Prostate gland (tissue), 2 donors: ENCODE results near the gene UBN1. TPM values are rescaled to one million over a fixed set of nuclear protein-coding genes. Genes with fewer than 3 reads are reported as not detected.
"Not testable (repeated sequence)": the region's sequence is repeated elsewhere in the genome, so short reads cannot be mapped to it uniquely, and the experiment has no call there.

Experiments
- DNase-seq: peaks from one replicate; pipeline ENCODE4 v3.0.0-alpha.2; 2019; ENCODE audit warnings: low spot score
- H3K27ac ChIP-seq, 2 donors: fragments of 200-600 bp; sonication (generic); 2 replicates each; pipeline ENCODE4 v1.5.1; 2017 to 2019
- H3K27me3 ChIP-seq: fragments of 200-600 bp; sonication (generic); replicated peaks from 2 replicates; pipeline ENCODE4 v1.5.1; 2019; ENCODE audit not compliant: insufficient read depth
- H3K36me3 ChIP-seq, 2 donors: fragments of 200-600 bp; sonication (generic); 1 replicate in 1 of 2; 2 replicates in 1 of 2; pipeline versions ENCODE4 v1.5.1 to v1.8.1; 2017 to 2019
- H3K4me1 ChIP-seq: fragments of 200-600 bp; sonication (generic); replicated peaks from 2 replicates; pipeline ENCODE4 v1.5.1; 2019
- H3K4me3 ChIP-seq, 2 donors: fragments of 200-600 bp; sonication (generic); 2 replicates each; pipeline ENCODE4 v1.5.1; 2017 to 2019
- H3K9me3 ChIP-seq: fragments of 200-600 bp; sonication (generic); 2 replicates; pipeline ENCODE4 v1.5.1; 2017
- CTCF ChIP-seq, 4 experiments: fragments of 200-600 bp in 2 of 4; fragments of 450-650 bp in 2 of 4; sonication (generic) in 2 of 4; IDR thresholded peaks; 1 replicate in 3 of 4; 2 replicates in 1 of 4; pipeline ENCODE4 v1.5.1; 2016 to 2019; ENCODE audit warnings: antibody characterized with exemption in 4 of 4, mild to moderate bottlenecking in 2 of 4, moderate library complexity in 2 of 4
- POLR2A ChIP-seq: fragments of 450-650 bp; IDR thresholded peaks from one replicate; pipeline ENCODE4 v1.6.1; 2016; ENCODE audit warnings: antibody characterized with exemption, mild to moderate bottlenecking
- POLR2AphosphoS5 ChIP-seq: sonication (generic); formaldehyde crosslinking; IDR thresholded peaks from one replicate; pipeline ENCODE4 v1.6.1; 2017; ENCODE audit warnings: antibody characterized with exemption
- WGBS: methylation state at CpG from one replicate; pipeline ENCODE4 v1.1.5; 2018; 5-methylcytosine and 5-hydroxymethylcytosine counted together
- intact Hi-C: fragments of 100-400 bp; cut with DNase I; formaldehyde crosslinking; loops from one replicate; pipeline ENCODE4 v1.14.2; 2022
- total RNA-seq, 2 donors: library from RNA; depleted of rRNA; stranded (reverse); fragments of >200 nt; gene quantifications; one replicate each; pipeline ENCODE4 v1.1.0, GENCODE V29; 2016

UBN1 gene
- total RNA-seq, 2 donors from 2014 or later = 28.2 to 56.9 TPM

GRCh38 chr16:4894276-4895150 is 47.2 kb downstream of the UBN1 start:
- Histone ChIP-seq H3K27me3 (no peaks in the 10 kb centered on the region), H3K4me3 (no peak overlapping the region), H3K36me3 (peaks cover 3 to 10% of the 10 kb centered on the region in 2 donors), H3K4me1 (no peaks in the 10 kb centered on the region), H3K9me3 (no peaks in the 10 kb centered on the region), H3K27ac (no peak overlapping the region)
- 91% methylated on average over 15 of the region's 22 CpGs for WGBS
- TF ChIP-seq POLR2AphosphoS5 (no peak), POLR2A (no peak), CTCF (IDR thresholded peaks at IDR 0.05) (no peak)
- intact Hi-C loops = no loop called here
- no peak for DNase-seq

DNA sequence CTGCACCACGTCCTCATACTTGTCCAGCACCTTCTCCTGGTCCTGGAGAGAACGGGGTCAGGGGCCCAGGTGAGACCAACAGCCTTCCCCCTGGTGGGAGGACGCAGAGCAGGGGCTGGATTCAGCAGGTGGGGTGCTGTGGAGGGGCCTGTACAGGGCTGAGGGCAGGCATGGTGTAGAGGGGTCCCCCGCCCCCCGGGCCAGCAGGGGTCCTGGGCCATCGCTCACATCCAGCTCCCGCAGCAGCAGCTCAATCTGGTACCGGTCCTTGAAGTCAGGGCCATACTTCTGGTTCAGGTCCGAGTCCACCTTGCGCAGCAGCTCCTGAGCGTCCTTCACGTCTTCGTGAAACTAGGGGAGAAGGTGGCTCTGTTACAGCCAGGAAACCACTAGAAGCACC is 48.1 kb downstream of the UBN1 start:
- H3K9me3 ChIP-seq = no peaks in the 10 kb centered on the region
- intact Hi-C loops = no loop called here
- H3K4me1 ChIP-seq = no peaks in the 10 kb centered on the region
- no peak for DNase-seq
- no peak overlapping the region for H3K4me3 ChIP-seq
- 94% methylated on average over 12 of the region's 13 CpGs for WGBS
- H3K27me3 ChIP-seq = no peaks in the 10 kb centered on the region
- TF ChIP-seq POLR2AphosphoS5 = no peak
- no peak for TF ChIP-seq POLR2A
- TF ChIP-seq CTCF (IDR thresholded peaks at IDR 0.05) = no peak
- no peak overlapping the region for H3K27ac ChIP-seq
- H3K36me3 ChIP-seq = peaks cover 3 to 10% of the 10 kb centered on the region in 2 donors

GRCh38 chr16:4896761-4897160 is 49.5 kb downstream of the UBN1 start:
- H3K9me3 ChIP-seq, H3K36me3 ChIP-seq, intact Hi-C loops, DNase-seq, H3K4me3 ChIP-seq, H3K27ac ChIP-seq, H3K27me3 ChIP-seq, H3K4me1 ChIP-seq: not testable (repeated sequence)
- WGBS = 95% methylated on average over 9 of the region's 9 CpGs

DNA sequence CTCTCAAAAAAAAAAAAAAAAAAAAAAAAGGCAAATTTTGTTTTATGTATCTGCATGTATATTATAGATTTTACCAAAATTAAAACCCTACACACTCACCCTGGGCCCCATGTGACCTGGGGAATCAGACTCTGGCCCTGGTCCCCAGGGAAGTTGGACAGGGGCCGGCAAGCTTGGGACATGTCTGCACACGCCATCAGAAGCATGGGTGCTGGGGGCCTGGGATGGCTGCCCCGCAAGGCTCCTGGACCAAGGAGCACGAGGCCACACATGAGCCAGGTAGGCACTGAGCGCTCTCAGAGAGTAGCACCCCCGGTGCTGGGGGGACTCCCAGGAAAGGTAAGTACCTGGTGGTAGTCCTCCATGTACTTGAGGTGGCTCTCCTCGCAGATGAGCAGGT is 50.0 kb downstream of the UBN1 start:
- intact Hi-C loops = no loop called here
- no peaks in the 10 kb centered on the region for H3K4me1 ChIP-seq
- no peaks in the 10 kb centered on the region for H3K27me3 ChIP-seq
- TF ChIP-seq POLR2AphosphoS5 (no peak), POLR2A (no peak), CTCF (IDR thresholded peaks at IDR 0.05) (no peak)
- H3K4me3 ChIP-seq = no peak overlapping the region
- no peak overlapping the region for H3K27ac ChIP-seq
- peaks cover 3 to 10% of the 10 kb centered on the region in 2 donors for H3K36me3 ChIP-seq
- DNase-seq = no peak
- no peaks in the 10 kb centered on the region for H3K9me3 ChIP-seq
- 58% methylated on average over 7 of the region's 7 CpGs for WGBS

DNA sequence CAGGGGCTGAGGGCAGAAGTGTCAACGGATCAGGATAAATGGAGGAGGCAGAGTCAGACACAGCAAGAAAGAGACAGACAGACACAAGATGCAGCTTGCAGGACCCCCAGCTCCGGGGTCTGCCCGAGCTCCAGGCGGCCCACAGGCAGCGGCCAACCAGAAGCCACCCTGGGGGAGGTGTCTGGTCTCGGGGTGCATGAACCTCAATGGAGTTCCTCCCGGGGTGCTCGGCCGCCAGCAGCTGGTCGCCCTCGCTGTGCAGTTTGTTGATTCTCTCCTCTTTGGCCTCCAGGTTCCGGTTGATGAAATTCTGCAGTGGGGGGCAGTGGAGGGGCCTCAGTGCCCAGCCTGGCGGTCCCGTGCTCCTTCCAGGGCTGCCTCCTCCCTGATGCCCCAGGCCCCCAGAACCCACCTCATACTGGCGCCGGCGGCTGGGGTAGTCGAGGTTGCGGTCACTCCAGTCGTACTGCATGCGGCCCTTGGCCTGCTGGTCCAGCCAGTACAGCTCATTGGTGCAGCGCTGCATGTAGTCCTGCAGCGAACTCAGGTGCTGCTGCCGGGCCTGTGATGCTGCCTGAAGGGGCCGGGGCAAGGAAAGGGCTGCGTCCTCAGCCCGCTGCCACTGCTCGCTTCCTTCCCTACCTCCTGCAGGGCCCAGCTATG is 51.7 kb downstream of the UBN1 start:
- H3K9me3 ChIP-seq = no peaks in the 10 kb centered on the region
- peaks cover 3 to 10% of the 10 kb centered on the region in 2 donors for H3K36me3 ChIP-seq
- H3K4me3 ChIP-seq = no peak overlapping the region
- H3K27me3 ChIP-seq = no peaks in the 10 kb centered on the region
- no peaks in the 10 kb centered on the region for H3K4me1 ChIP-seq
- no peak for DNase-seq
- intact Hi-C loops = no loop called here
- no peak for TF ChIP-seq POLR2AphosphoS5
- no peak for TF ChIP-seq POLR2A
- TF ChIP-seq CTCF (IDR thresholded peaks at IDR 0.05) = no peak
- 94% methylated on average over 23 of the region's 28 CpGs for WGBS
- no peak overlapping the region for H3K27ac ChIP-seq
